Activated naive CD8-positive, alpha-beta T cell treated with anti-CD3 and anti-CD28 coated beads, Interleukin-2, amount 50 U/mL, for 16 hours (primary cell): ENCODE results near the gene OSTC.

Experiments
- DNase-seq: peaks from one replicate; pipeline ENCODE4 v3.0.0-alpha.2; 2020; ENCODE audit warnings: low read depth, low spot score

OSTC gene

DNA sequence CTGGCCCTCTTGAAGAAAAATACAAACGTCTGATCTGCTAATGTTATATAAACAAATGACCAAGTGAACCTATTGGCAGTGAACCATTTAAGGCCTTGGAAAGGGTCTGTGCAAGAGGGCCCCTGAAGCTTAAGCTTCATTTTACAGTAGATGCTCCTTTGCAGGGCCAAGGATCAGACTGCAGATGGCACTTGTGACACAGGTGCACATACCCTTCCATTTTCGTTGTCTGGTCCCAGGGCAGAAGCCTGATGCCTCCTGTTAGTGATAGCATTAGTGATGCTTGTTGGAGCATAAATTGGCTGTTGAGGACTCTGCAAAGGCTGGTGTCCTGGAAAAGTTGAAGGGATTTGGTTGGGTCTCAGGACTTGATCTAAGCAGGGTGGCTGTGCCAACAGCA is 65.9 kb downstream of the OSTC start:
- DNase-seq, result no peak

- DNase-seq, result no peak
These were observed 67.0 kb downstream of the OSTC start for GRCh38 chr4:108717386-108717785.
